Measurements from ENCODE around the gene TTYH3.

- no peak for TF ChIP-seq CTCF (optimal IDR thresholded peaks at IDR 0.05 in 1 of 3, IDR thresholded peaks at IDR 0.05 in 1 of 3, conservative IDR thresholded peaks at IDR 0.05 in 1 of 3; ENCODE audit: extremely low read depth in 1 of 3, insufficient read depth in 2 of 3, low read length in 3 of 3)
- no peak for TF ChIP-seq EZH2 (IDR thresholded peaks at IDR 0.05; ENCODE audit: low read length)
Measured at GRCh38 chr7:2647594-2648172, 15.9 kb downstream of the TTYH3 start.
